GM21737 (cell line): Measurements from ENCODE around the gene FBXO21.

ENCODE experiments used
- ATAC-seq: cut with Tn5 transposase; IDR thresholded peaks from one replicate; pipeline ENCODE4 v1.9.1; 2021; ENCODE audit warnings: mild to moderate bottlenecking, moderate library complexity; ENCODE audit not compliant: unreplicated experiment

FBXO21 gene

DNA sequence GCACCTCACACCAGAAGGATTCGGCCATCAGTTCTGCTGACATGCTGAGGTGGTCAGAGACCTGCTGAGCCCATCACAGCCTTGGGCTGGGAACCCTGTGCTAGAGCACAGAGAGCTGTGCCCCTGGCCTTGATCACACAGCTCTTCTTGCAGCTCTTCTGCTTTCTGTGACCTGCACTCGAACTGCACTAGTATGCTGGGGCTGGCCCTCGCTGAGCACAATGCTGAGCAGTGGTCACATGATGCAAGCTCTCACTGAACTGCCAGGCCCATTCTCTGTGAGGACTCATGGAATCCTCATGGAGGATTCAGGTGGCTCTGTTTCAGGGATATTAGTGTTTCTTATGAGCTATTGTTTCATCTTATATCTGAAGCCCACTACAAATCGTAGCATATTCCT, 22.5 kb downstream of the FBXO21 start:
- no peak for ATAC-seq

DNA sequence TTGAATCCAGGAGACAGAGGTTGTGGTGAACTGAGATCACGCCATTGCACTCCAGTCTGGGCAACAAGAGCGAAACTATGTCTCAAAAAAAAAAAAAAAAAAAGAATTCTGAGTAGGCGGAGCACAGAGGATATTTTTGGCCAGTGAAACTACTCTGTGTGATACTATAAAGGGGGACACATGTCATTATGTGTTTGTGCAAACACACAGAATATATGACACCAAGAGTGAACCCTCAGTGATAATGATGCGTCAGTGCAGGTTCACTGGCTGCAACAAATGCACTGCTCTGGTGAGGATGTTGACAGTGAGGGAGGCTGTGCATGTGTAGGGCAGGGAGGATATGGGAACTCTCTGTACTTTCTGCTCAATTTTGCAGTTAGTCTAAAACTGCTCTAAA, 24.2 kb downstream of the FBXO21 start:
- no peak for ATAC-seq

DNA sequence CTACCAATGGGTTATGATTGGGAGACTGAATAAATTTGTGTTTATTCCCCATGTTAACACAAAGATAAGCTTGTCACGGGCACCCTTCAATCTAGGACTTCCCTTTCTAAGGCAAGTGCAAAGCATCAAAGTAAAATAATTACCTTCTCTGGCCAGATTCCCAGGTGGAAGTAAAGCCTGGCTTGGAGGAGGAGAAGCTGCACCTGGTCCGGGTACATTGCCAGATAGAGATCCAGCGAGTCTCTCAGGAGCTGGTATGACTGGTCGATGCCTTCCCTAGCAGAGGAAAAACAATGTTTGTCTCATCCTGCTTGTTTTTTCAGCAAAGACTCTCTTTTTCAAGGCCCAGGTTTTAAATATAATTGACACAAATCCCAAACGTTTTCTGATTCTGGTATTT, 24.9 kb downstream of the FBXO21 start:
- no peak for ATAC-seq

DNA sequence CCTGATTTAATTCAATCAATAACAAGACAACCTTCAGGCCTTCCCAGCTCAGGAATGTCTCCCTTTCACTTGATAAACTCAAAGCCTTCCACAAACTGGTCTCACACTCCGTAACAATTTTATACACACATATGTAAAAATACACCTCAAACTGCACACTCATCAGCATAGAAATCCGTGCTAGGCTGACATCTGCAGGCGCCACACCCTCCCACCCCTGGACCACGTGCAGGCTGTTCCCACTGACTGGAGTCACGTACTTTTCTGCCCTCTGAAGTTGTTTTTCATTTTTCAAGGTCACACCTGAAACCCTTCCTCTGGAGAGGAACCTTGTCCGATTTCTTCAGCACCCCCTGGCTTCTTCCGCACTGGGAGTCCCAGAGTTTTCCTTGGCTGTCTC, 27.6 kb downstream of the FBXO21 start:
- no peak for ATAC-seq

DNA sequence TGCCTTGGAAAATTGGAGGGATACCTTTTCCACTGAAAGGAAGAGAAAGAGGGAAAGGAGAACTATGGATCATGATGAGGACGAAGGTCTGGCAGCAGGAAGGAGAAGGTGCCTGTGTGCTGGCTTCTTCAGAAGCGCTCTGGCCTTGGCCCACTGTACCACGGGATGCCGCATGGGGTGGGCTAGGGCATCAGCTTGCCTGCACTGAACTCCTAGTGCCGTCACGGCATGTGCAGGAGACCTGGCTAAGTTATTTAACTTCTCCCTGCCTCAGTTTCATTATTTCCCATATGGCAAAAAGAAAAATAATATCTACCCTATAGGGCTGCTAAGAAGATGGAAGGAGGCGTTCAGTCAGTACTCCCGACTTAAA, 28.1 kb downstream of the FBXO21 start:
- ATAC-seq, result no peak

DNA sequence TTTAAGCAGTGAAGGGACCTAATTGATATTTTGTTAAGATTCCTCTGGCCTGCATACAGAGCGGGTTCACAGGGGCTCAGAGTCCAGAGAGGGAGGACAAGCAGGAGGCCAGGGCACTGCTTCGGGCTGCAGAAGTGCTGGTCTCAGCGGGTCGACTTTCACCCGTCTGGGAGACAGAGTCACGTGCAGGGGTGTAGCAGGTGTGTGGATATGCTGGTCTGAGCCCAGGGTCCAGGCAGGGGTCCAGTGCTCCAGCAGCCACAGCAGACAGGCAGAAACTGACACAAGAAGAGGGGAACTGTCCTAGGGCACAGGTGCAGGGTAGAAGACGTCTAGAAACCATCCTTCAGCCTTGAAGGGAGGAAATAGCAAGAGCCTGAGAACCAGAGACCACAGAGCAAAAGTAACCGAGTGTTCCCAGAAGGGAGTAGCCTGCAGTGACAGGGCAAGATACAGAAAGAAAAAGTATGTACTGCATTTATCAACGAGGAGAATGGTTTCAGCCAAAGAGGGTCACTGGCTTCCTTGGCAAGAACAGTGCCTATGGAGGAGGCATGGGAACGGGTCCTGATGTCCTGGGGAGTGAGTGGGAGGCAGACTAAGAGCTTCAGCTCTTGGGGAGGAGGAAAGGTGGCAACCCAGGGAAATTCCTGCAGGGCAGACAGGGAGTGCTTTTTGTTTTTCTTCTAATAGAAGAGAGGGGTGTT, 28.7 kb downstream of the FBXO21 start:
- ATAC-seq, result no peak

DNA sequence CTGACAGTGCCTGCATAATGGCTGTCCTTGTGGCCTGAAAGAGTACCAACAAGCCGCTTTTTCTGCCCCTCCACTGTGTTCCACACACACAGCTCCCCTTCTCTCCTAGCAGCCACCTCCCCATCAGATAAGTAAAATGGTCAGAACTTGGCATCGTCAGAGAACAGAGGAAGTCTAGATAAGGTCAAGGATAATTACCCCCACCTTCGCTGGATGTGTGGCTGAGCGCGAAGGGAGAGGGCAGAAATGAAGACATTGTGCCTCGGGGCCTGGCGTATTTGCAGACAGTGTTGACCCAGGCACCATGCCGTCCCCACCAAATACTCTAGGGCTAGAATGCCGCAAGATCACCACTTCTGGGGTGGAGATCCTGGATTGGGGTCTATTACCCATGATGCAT, 30.6 kb downstream of the FBXO21 start:
- ATAC-seq, result no peak

DNA sequence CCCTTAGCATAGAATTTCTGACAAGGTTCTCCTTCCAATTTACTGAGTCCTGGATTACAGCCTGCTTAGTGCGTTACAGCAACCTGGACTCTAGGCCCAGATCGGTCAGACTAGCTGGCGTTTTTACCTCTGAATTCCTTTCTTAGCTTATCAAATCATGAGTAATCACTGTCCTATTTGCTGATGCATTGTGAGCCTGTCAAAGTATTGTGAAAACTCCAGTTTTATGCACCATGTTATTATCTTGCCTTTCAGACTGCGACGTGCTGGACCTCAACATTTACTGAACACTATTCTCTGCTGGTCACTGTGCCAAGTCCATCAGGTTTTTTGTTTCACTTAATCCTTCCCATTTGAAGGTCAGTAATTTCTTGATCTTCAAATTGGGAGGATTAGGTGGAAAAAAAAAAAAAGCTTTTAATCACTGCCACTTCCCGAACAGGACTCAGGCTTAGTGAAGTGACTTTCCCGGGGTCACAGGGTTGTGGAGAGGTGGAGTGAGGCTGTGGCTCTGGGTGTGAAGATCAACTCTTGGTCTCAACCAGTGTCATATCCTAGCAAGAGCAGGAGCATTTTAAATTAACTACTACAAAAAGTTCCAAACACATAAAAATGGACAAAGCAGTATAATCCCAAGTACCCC, 31.2 kb downstream of the FBXO21 start:
- no peak for ATAC-seq

DNA sequence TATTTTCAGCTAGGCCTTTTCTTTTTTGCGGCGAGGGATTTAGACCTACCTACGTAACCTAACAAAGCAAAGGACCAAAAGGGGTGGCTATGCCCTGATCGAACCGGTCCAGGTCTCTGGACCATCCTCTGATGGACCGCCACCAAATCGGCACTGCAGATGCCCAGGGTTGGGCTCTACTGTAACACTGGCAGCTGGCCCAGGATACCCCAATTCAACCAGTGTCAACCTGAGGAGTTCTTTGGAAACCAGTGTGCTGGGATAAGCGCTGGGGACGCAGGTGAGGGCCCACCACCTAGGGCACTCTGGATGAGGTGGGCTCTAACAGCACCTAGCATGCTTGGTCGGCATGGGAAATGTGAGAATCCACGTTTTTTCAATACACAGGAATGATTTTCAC, 32.2 kb downstream of the FBXO21 start:
- ATAC-seq, result no peak

DNA sequence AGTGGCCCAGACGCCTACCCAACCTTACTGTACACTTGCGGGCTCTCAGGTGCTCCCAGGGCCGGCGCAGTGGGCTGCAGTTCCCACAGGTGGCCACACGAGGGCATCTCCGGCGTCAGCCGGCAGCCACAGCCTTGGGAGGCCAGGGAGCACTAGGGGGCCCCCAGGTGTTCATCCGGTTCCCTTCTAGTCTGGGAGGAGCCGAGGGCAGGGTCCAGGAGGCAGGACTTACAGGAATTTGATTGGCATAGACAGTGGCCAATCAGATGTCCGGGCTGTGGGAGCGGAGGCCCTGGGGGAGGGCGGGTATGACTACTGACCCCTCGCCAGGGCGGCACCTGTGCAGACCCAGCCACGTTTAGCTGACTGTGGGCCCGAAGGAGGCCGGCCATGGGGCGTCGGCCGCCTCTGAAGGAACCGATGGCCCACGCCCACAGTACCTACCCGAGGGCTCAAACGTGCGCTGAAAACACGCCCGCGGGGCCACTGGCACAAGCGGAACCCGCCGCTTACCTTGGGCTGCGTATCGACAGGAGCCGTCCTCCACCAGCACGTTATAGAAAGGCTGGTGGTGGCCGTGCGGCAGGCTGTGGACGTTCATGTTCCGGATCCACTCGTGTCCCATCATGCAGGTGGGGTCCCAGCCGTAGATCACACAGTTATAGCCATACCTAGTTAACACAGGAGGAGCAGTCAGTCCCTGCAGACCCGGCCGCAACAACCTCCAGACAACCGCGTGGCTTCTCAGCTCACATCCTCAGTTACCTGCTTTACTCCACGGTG, 34.8 kb downstream of the FBXO21 start:
- ATAC-seq, result peak; percentile 60

DNA sequence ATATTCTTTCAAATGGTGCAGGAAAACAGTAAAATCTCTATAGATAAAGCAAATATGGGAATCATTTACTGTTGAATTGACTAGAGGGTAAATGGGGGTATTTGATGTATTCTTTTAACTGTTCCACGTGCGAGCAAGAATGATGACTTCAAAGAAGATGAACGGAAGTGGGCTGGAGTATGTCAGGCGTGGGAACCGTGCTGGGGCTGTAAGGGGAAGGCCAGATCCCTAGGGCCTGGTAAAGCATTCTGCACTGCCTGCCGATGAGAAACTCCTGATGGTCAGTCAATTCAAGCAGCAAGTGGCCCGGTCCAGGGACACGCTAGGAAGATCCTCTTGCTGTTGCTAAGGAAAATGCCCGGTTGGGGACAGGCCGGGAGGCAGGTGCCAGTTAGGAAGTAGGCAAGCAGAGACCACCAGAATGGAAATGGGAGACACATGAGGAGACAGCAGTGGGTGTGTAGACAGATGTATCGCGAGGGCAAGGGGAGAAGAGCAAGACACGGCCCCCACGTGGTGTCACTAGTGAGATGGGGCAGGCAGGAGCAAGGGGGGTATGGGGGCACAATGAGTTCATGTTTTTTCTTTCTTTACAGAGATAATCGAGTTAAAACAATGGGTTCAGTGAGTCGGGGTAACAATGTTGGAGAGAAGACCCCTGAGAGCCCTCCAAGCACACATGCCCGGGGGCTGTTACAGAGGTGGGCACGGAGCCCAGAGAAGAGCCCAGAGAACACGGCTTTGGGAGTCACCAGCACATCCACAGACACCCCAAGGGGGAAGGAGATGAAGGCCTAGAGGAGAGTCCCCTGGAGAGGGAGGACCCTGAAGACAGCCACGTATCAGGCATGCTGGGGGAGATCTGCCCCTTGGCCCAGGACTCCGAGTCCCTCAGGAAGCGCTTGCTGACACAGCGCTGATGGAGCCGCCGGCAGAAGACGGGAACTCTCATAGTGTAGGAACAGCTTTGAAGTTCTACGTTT, 37.2 kb downstream of the FBXO21 start:
- ATAC-seq, result no peak

DNA sequence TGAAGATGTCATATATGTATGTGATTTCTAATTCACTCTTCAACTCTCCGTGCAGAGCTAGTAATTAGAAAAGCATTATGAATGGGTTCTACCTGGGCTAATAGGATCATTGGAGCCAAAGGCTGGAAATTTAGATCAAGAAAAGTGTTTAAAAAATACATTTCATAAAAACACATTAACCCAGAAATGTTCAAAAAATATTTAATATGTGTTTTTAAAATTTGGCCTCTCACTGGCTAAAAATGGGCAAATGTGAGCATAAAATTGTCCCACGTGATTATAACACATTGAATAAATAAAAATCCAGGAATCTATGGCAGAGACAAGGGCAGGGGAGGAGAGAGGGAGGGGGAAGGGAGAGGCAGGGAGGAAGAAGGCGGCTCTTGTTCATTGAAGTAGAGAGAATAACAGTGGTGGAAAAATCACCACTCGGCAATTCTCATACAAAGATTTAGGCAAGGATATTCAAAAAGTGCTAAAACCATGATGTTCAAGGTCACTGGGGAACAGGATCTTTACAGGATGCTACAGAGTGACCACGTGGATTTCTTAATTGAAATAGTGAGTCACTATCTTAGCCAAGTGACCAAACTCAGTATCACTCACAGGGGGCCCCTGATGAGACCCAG, 38.8 kb downstream of the FBXO21 start:
- ATAC-seq, result no peak

DNA sequence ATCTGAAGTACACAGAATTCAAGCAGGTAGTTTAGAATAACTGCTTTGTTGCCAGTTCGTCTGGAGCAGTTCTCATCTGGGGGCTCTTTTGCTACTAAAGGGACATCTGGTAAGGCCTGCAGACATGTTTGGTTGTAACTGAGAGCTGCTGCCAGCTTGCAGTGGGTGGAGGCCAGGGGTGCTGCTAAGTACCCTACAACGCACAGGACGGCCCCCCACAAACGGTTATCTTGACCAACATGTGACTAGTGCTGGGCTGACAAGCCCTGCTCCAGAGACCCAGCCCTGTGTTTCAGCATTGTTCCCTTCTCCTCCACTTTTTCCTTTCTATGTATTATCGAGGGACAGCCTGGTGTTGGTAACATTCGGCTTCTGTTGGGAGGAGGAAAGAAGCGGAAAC, 40.8 kb downstream of the FBXO21 start:
- ATAC-seq, result no peak

DNA sequence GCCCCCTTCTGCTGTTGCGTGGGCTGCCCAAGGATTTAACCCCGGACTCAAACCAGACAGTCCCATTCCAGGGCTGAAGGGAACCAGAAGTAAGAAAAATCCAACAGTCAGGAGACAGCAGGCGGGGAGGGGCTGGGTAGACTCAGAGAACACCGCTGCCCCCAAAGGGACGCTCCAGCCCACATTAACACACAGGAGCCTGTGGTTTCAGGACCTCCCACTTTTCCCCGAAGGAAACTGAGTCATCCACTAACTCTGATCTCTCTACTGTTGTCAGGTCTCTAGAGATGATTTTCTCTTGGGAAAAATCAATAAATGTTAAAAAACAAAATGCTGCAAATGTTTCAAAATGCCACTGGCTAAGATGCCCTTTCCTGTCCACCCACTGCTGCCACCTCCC, 41.6 kb downstream of the FBXO21 start:
- no peak for ATAC-seq

DNA sequence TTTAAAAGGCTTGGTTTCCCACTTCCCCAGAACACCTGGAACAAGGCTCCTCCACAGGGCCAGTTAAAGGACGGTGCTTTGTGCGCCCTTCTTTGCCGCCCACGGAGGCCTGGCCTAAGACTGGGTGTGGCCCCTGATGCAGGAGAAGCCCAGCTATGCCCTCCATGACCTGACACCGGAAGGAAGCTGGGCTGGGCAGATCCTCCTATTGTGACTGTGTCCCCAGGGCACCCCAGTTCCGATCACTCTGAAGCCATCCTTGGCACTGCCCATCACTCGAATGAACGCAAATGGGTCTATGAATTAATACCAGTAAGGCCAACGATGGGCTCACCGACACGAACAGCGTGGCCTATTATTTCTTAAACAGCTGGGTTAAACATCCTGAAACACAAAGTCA, 42.6 kb downstream of the FBXO21 start:
- no peak for ATAC-seq

DNA sequence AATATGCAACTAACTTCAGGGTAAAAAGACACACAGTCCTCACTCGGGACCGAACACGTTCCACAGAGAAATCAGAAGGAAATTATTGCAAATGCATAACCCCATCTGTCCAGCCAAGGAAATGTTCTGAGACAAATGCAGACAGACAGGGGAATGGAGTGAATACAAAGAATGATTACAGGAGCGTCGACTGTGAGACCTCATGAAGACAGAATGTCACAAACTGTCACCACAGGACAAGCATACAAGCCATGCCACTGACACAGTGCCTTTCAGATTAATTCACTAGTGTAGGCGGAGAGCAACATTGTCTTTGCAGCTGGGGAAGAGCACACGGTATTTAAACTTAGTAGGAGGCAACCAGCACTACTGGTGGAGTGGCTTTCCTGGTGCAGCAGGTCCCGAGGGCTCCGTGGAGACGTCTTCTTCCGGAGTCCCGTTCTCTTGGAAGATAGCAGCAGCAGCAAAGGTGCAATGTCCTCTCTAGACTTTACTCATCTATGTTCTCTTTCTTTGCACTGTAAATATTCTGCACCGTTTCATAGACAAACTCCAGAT, 44.6 kb downstream of the FBXO21 start:
- ATAC-seq, result no peak

DNA sequence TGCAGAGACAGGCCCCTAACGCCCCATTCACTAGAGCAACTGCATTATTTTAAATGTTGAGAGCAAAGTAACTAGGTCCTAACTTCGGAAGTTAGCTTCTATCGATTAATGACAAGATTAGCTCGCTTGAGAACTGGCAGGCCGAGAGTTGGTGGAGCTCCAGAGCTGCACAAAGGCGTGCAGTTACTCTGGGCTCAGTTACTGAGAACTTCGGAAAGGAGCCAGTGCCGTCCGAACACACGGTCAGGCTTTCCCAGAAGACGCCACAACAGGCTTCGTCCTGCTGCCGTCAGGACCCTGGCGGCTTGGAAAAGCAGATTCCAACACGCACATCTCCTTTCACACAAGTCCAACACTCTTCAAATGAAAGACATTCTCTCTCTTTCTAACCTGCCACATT, 45.7 kb downstream of the FBXO21 start:
- ATAC-seq, result no peak

DNA sequence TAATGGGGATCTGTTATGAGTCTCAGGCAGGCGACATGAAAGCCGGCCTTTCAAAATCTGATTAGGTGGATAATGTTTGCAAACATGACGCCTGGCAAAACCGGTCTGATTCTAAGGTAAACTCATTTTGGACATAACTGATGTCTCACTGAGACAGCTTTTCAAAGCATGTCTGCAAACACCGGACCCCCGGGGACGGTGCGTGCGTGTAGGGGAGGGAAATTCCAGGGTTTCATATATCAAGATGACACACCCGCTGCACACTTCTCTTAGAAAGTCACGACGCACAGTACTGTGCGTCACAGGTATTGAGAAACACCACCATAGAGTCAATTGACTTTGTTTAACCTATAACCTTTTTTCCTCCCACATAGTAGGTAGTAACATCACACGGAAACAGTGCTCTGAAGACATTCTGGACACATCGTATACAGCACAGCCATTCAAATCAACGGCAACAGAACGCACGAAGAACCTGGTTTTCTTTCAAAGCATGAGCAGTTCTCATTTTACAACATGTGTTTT, 47.2 kb downstream of the FBXO21 start:
- ATAC-seq, result no peak

DNA sequence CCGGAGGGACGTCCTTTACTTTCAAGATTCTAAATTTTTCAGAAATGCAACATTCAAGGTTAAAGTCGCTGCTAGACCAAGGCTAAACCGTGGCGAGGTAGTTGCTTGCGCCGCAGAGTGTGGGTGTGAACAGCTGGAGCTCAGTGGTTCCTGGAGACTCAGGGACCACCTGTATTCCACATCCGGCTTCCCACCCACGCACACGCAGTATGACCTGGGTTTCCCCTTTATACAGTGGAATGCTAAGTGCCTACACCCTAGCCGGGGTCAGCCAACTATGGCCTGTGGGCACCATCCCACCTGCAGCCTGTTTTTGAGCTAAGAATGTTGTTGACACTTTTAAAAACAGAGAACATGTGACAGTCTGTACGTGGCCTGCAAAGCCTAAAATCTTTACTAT, 48.2 kb downstream of the FBXO21 start:
- no peak for ATAC-seq
